ENCODE results near the gene MEIKIN. TPM values are rescaled to one million over a fixed set of nuclear protein-coding genes. Genes with fewer than 3 reads are reported as not detected.

The MEIKIN gene
- total RNA-seq, 1 donor from 2014 or later, result not detected

DNA sequence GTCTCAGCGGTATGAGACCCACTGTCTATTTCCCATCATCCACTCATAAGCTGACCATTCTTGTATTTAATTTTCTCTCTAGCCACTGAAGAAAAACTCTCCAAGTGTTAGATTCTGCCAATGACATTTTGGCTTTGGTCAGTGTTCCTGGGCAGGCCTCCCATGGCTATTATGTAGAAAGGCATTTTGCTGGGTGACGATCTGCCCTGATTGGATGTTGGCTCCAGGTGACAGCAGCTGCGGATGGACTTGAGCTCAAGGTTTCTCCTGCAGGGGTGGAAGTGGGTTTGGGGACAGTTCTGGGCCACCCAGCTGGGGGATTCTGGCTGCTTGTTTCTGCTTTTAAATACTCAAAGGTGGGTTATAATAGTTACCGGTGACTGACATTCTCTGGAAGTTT, 34.4 kb upstream of the MEIKIN start:
- Mint-ChIP-seq H3K4me1 (ENCODE audit: unreplicated experiment) (no peaks in the 10 kb centered on the region), H3K9me3 (ENCODE audit: unreplicated experiment) (no peaks in the 10 kb centered on the region), H3K4me3 (ENCODE audit: unreplicated experiment) (no peak overlapping the region), H3K36me3 (ENCODE audit: unreplicated experiment) (no peaks in the 10 kb centered on the region), H3K27me3 (ENCODE audit: unreplicated experiment) (peaks cover 18% of the 10 kb centered on the region), H3K27ac (ENCODE audit: unreplicated experiment) (no peak overlapping the region)
- DNase-seq (ENCODE audit: extremely low spot score, unreplicated experiment), result no peak
- TF ChIP-seq, protein P1, sequence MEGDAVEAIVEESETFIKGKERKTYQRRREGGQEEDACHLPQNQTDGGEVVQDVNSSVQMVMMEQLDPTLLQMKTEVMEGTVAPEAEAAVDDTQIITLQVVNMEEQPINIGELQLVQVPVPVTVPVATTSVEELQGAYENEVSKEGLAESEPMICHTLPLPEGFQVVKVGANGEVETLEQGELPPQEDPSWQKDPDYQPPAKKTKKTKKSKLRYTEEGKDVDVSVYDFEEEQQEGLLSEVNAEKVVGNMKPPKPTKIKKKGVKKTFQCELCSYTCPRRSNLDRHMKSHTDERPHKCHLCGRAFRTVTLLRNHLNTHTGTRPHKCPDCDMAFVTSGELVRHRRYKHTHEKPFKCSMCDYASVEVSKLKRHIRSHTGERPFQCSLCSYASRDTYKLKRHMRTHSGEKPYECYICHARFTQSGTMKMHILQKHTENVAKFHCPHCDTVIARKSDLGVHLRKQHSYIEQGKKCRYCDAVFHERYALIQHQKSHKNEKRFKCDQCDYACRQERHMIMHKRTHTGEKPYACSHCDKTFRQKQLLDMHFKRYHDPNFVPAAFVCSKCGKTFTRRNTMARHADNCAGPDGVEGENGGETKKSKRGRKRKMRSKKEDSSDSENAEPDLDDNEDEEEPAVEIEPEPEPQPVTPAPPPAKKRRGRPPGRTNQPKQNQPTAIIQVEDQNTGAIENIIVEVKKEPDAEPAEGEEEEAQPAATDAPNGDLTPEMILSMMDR (IDR thresholded peaks at IDR 0.05), result no peak

DNA sequence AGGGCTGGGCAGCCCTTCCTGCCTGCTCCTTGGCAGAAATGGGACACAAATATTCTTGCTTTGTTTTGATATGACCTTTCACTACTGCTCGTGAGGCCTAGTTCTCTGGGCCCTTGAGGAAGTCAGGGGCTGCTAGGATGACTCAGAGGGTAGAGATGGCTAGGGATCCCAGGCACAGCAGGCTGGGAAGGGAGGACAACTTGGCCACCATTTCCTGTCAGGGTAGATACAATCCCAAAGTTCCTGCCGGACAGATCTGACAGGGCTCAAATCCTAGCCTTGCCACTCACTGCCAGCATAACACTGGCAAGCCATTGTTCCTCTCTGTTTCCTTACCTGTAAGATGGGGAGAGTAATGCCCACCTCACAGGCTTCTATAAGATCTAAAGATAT, 31.7 kb upstream of the MEIKIN start:
- no peak overlapping the region for H3K27ac Mint-ChIP-seq (ENCODE audit: unreplicated experiment)
- no peaks in the 10 kb centered on the region for H3K9me3 Mint-ChIP-seq (ENCODE audit: unreplicated experiment)
- H3K4me3 Mint-ChIP-seq (ENCODE audit: unreplicated experiment), result no peak overlapping the region
- no peak for DNase-seq (ENCODE audit: extremely low spot score, unreplicated experiment)
- H3K27me3 Mint-ChIP-seq (ENCODE audit: unreplicated experiment), result peaks cover 15% of the 10 kb centered on the region
- no peaks in the 10 kb centered on the region for H3K36me3 Mint-ChIP-seq (ENCODE audit: unreplicated experiment)
- TF ChIP-seq, protein P1 (IDR thresholded peaks at IDR 0.05), result no peak
- H3K4me1 Mint-ChIP-seq (ENCODE audit: unreplicated experiment), result no peaks in the 10 kb centered on the region

DNA sequence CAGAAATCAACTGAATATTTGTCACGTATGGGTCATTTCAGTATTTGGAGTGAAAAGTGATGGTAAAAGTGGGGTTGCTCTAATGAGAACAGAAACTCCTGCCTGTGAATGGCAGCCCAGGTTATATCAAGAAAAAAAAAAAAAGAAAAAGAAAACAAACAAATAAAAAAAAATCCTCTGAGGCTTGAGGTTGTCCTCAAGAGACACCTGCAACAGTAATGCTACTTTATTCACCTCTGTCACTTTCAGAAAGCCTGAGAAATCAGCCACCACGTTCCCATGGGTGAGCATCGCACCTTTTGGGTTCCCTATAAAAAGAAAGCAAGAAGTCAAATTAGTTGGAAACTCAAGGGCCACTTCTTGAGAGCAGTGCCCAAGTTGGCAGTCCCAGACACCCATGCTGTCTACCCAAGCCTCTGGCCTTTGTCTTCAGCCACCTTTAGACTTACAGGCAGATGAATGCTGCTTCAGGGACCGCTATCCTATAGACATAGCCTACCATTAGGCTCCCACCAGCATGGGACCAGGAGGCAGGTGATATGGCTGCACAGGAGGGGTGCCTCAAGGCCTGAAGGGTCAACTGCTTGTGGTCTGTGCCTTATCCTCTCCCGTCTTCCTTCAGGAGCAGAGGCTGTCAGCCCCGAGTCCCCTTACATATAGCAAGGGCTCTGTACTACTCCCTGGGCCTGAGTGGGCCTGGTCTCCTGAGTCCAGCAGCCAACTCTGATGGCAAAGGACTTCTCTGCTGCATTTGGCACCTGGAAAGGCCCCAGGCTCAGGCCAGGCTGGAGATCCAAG, 31.1 kb upstream of the MEIKIN start:
- Mint-ChIP-seq H3K4me1 (ENCODE audit: unreplicated experiment) (no peaks in the 10 kb centered on the region), H3K27me3 (ENCODE audit: unreplicated experiment) (peaks cover 13% of the 10 kb centered on the region), H3K27ac (ENCODE audit: unreplicated experiment) (no peak overlapping the region)

DNA sequence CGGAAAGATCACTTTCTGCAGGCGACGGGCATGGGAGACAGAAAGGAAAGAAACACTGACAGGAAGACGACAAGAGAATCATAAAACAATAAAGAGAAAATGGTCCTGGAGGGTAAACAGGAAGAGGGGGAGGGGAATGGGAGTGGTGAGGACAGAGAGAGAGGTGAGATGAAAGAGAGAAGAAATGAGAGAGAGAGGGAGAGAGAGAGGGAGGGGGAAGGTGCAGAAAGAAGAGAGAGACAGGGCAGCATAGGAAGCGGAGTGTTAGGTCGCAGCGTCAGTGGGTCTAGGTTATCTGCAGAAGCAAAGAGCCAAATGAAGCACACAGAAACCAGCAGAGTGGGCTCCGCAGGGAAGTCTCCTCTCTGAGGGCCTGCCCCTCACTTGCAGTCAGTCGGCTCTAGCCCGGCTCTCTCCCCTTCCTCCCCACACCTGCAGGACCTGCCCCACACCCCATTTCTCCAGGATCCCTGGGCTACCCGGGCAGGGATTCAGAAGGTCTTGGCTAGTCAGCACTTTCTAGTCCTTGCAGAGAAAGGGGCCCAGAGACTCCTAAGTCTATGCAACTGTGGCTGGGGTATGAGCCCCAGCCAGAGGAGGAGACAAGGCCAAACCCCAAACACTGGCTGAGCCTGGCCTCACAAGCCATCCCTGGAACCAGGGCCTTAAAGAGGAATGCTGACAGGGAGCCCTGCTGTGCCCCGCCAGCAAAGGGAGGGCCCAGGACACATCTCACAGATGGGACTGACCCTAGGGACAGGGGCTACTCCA, 29.7 kb upstream of the MEIKIN start:
- H3K27ac Mint-ChIP-seq (ENCODE audit: unreplicated experiment), result no peak overlapping the region

More for the DNA sequence above, 31.1 kb upstream of the MEIKIN start:
- H3K4me3 Mint-ChIP-seq (ENCODE audit: unreplicated experiment), result no peak overlapping the region
- peak; percentile 66 for DNase-seq (ENCODE audit: extremely low spot score, unreplicated experiment)
- TF ChIP-seq, protein P1 (IDR thresholded peaks at IDR 0.05), result no peak
- H3K9me3 Mint-ChIP-seq (ENCODE audit: unreplicated experiment), result no peaks in the 10 kb centered on the region
- H3K36me3 Mint-ChIP-seq (ENCODE audit: unreplicated experiment), result no peaks in the 10 kb centered on the region

More for the DNA sequence above, 29.7 kb upstream of the MEIKIN start:
- TF ChIP-seq, protein P1 (IDR thresholded peaks at IDR 0.05), result no peak
- Mint-ChIP-seq H3K9me3 (ENCODE audit: unreplicated experiment) (no peaks in the 10 kb centered on the region), H3K36me3 (ENCODE audit: unreplicated experiment) (no peaks in the 10 kb centered on the region), H3K4me3 (ENCODE audit: unreplicated experiment) (no peak overlapping the region), H3K27me3 (ENCODE audit: unreplicated experiment) (peaks cover 9% of the 10 kb centered on the region), H3K4me1 (ENCODE audit: unreplicated experiment) (no peaks in the 10 kb centered on the region)
- DNase-seq (ENCODE audit: extremely low spot score, unreplicated experiment), result peak; percentile 81

Measured in osteocyte (in vitro differentiated cells).